H1 (cell line): Measurements from ENCODE around the gene PDZRN3. TPM values are rescaled to one million over a fixed set of nuclear protein-coding genes. Genes with fewer than 3 reads are reported as not detected.

ENCODE experiments used
- CTCF ChIA-PET: fragments of 300-600 bp; sonication (Branson Sonifier 250); formaldehyde crosslinking; loops from one replicate; lab custom pipeline; 2021; ENCODE audit not compliant: partially characterized antibody; lab: Charles Lee
- POLR2A ChIA-PET: fragments of 300-600 bp; sonication (Branson Sonifier 250); formaldehyde crosslinking; loops from one replicate; lab custom pipeline; 2021; ENCODE audit warnings: inconsistent platforms; ENCODE audit not compliant: partially characterized antibody; lab: Charles Lee
- DNase-seq, 2 experiments: peaks; one replicate each; pipeline versions ENCODE4 v3.0.0 to v3.0.0-alpha.2; 2010 to 2022; ENCODE audit warnings: low spot score in 2 of 2, low read depth in 1 of 2, mixed read lengths in 1 of 2
- FAIRE-seq: peaks from 2 replicates; lab custom pipeline; 2011; peaks lifted over from hg19 to GRCh38; lab: Jason Lieb, UNC
- H2AFZ ChIP-seq: 2 replicates; pipeline ENCODE4 v1.8.1; 2012; ENCODE audit warnings: low read length, inconsistent platforms
- H2AK5ac ChIP-seq: 2 replicates; pipeline ENCODE4 v1.6.1; 2013; ENCODE audit warnings: low read depth, low read length
- H2BK120ac ChIP-seq: replicated peaks from 2 replicates; pipeline ENCODE3; 2013; ENCODE audit warnings: low read depth, low read length, inconsistent platforms
- H2BK12ac ChIP-seq: 2 replicates; pipeline ENCODE4 v1.6.1; 2013; ENCODE audit warnings: low read depth, low read length
- H2BK15ac ChIP-seq: 2 replicates; pipeline ENCODE4 v1.6.1; 2013; ENCODE audit warnings: low read length
- H2BK20ac ChIP-seq: 2 replicates; pipeline ENCODE4 v1.6.1; 2013; ENCODE audit warnings: low read length
- H2BK5ac ChIP-seq: 2 replicates; pipeline ENCODE4 v1.6.1; 2013; ENCODE audit warnings: low read depth, low read length
- H3K14ac ChIP-seq: 2 replicates; pipeline ENCODE4 v1.6.1; 2013; ENCODE audit warnings: inconsistent platforms; ENCODE audit not compliant: insufficient read length
- H3K18ac ChIP-seq: 2 replicates; pipeline ENCODE4 v1.6.1; 2013; ENCODE audit warnings: low read length; ENCODE audit errors: extremely low read depth
- H3K23ac ChIP-seq: 2 replicates; pipeline ENCODE4 v1.6.1; 2013; ENCODE audit warnings: inconsistent platforms; ENCODE audit not compliant: insufficient read length
- H3K23me2 ChIP-seq: 2 replicates; pipeline ENCODE4 v1.6.1; 2013; ENCODE audit warnings: low read depth, low read length
- H3K27ac ChIP-seq: 2 replicates; pipeline ENCODE4 v1.6.1; 2011; ENCODE audit warnings: low read depth, low read length, inconsistent platforms
- H3K27me3 ChIP-seq, 4 experiments: replicated peaks in 1 of 4; 1 replicate in 1 of 4; 2 replicates in 3 of 4; pipeline versions ENCODE4 v1.6.1 to v1.8.1; 2011 to 2013; ENCODE audit warnings: low read length in 3 of 4, mild to moderate bottlenecking in 3 of 4, inconsistent platforms in 2 of 4, mixed read lengths in 2 of 4, moderate library complexity in 1 of 4; ENCODE audit not compliant: control insufficient read depth in 3 of 4, insufficient read depth in 3 of 4; ENCODE audit errors: extremely low read depth in 1 of 4
- H3K36me3 ChIP-seq, 4 experiments: 2 replicates each; pipeline versions ENCODE4 v1.6.1 to v1.8.1; 2011 to 2013; ENCODE audit warnings: mild to moderate bottlenecking in 4 of 4, low read length in 3 of 4, moderate library complexity in 2 of 4, control low read depth in 1 of 4, inconsistent platforms in 1 of 4; ENCODE audit not compliant: insufficient read depth in 4 of 4, control insufficient read depth in 2 of 4
- H3K4ac ChIP-seq: replicated peaks from 2 replicates; pipeline ENCODE3; 2013; ENCODE audit warnings: low read length, low read depth, mixed read lengths, inconsistent platforms; ENCODE audit not compliant: insufficient read length
- H3K4me1 ChIP-seq, 4 experiments: replicated peaks in 1 of 4; 1 replicate in 1 of 4; 2 replicates in 3 of 4; pipeline versions ENCODE4 v1.6.1 to v1.8.1; 2011 to 2013; ENCODE audit warnings: low read length in 3 of 4, inconsistent platforms in 2 of 4, mixed read lengths in 1 of 4; ENCODE audit not compliant: insufficient read depth in 4 of 4, control insufficient read depth in 3 of 4
- H3K4me2 ChIP-seq, 2 experiments: 2 replicates each; pipeline versions ENCODE4 v1.6.1 to v1.8.1; 2011 to 2013; ENCODE audit warnings: low read depth in 2 of 2, low read length in 2 of 2, control low read depth in 1 of 2, inconsistent platforms in 1 of 2, mild to moderate bottlenecking in 1 of 2; ENCODE audit not compliant: insufficient read depth in 1 of 2
- H3K4me3 ChIP-seq, 4 experiments: fragments of 200-600, 300-600 bp in 1 of 4; sonication (generic), shearing (Covaris generic), sonication (Bioruptor Twin) in 1 of 4; 2 replicates each; pipeline versions ENCODE4 v1.5.1 to v1.8.1; 2011 to 2016; ENCODE audit warnings: low read length in 4 of 4, low read depth in 3 of 4, control low read depth in 2 of 4, inconsistent platforms in 2 of 4, mild to moderate bottlenecking in 2 of 4, mixed read lengths in 1 of 4, moderate library complexity in 1 of 4; ENCODE audit not compliant: insufficient read depth in 2 of 4; ENCODE audit errors: extremely low read depth in 1 of 4
- H3K56ac ChIP-seq: replicated peaks from 2 replicates; pipeline ENCODE3; 2013; ENCODE audit warnings: low read depth, mild to moderate bottlenecking, mixed read lengths, low read length, inconsistent platforms; ENCODE audit not compliant: insufficient read length
- H3K79me1 ChIP-seq: 2 replicates; pipeline ENCODE4 v1.6.1; 2013; ENCODE audit warnings: low read depth, low read length, control low read depth
- H3K79me2 ChIP-seq, 2 experiments: 2 replicates each; pipeline versions ENCODE4 v1.6.1 to v1.8.1; 2012 to 2013; ENCODE audit warnings: low read length in 2 of 2, mild to moderate bottlenecking in 2 of 2, inconsistent platforms in 1 of 2; ENCODE audit not compliant: insufficient read depth in 2 of 2, control insufficient read depth in 1 of 2
- H3K9ac ChIP-seq, 4 experiments: replicated peaks in 1 of 4; 1 replicate in 1 of 4; 2 replicates in 3 of 4; pipeline versions ENCODE4 v1.6.1 to v1.8.1; 2011 to 2013; ENCODE audit warnings: low read depth in 3 of 4, low read length in 3 of 4, control low read depth in 2 of 4, mild to moderate bottlenecking in 2 of 4, moderate library complexity in 2 of 4, inconsistent platforms in 1 of 4; ENCODE audit errors: extremely low read depth in 1 of 4
- H3K9me3 ChIP-seq, 2 experiments: 2 replicates each; pipeline versions ENCODE4 v1.6.1 to v1.8.1; 2012 to 2013; ENCODE audit warnings: mild to moderate bottlenecking in 2 of 2, moderate library complexity in 2 of 2, control low read depth in 1 of 2, inconsistent platforms in 1 of 2, low read depth in 1 of 2, low read length in 1 of 2, mixed read lengths in 1 of 2; ENCODE audit not compliant: insufficient read depth in 2 of 2
- H4K20me1 ChIP-seq, 2 experiments: replicated peaks in 1 of 2; 2 replicates each; pipeline versions ENCODE3 to v1.8.1; 2011 to 2013; ENCODE audit warnings: inconsistent platforms in 2 of 2, low read length in 2 of 2, mild to moderate bottlenecking in 1 of 2; ENCODE audit not compliant: insufficient read depth in 2 of 2, control insufficient read depth in 1 of 2
- H4K5ac ChIP-seq: 2 replicates; pipeline ENCODE4 v1.6.1; 2013; ENCODE audit warnings: low read length, low read depth, mixed read lengths, inconsistent platforms; ENCODE audit not compliant: insufficient read length
- H4K8ac ChIP-seq: 2 replicates; pipeline ENCODE4 v1.8.0; 2013; ENCODE audit warnings: mild to moderate bottlenecking, moderate library complexity, low read length, inconsistent platforms; ENCODE audit not compliant: insufficient read depth; ENCODE audit errors: extremely low read depth
- H4K91ac ChIP-seq: replicated peaks from 2 replicates; pipeline ENCODE3; 2013; ENCODE audit warnings: low read length, mixed read lengths, inconsistent platforms; ENCODE audit not compliant: insufficient read length
- CHD2 ChIP-seq: IDR thresholded peaks from 2 replicates; pipeline ENCODE4 v1.6.1; 2012; ENCODE audit warnings: low read length, improper control_type of control experiment
- CREB1 ChIP-seq: IDR thresholded peaks from 2 replicates; pipeline ENCODE4 v1.6.1; 2012; ENCODE audit warnings: inconsistent platforms
- CTBP2 ChIP-seq: IDR thresholded peaks from 2 replicates; pipeline ENCODE4 v1.7.0; 2011; ENCODE audit warnings: borderline replicate concordance, mild to moderate bottlenecking, moderate library complexity, mixed read lengths, low read length; ENCODE audit not compliant: insufficient read depth, insufficient read length
- EGR1 ChIP-seq: IDR thresholded peaks from 2 replicates; pipeline ENCODE4 v1.6.1; 2011; ENCODE audit warnings: low read depth, low read length, borderline replicate concordance
- POLR2A ChIP-seq, 2 experiments: IDR thresholded peaks; 1 replicate in 1 of 2; 2 replicates in 1 of 2; pipeline ENCODE4 v1.6.1; 2011; ENCODE audit warnings: low read depth in 2 of 2, low read length in 2 of 2, mild to moderate bottlenecking in 2 of 2; ENCODE audit errors: control extremely low read depth in 1 of 2
- RFX5 ChIP-seq: IDR thresholded peaks from 2 replicates; pipeline ENCODE4 v1.6.1; 2011; ENCODE audit warnings: low read depth, low read length, improper control_type of control experiment, borderline replicate concordance
- YY1 ChIP-seq: IDR thresholded peaks from 2 replicates; pipeline ENCODE4 v1.6.1; 2011; ENCODE audit warnings: low read depth, mild to moderate bottlenecking, low read length
- WGBS, 2 experiments: shearing (Covaris generic) in 1 of 2; methylation state at CpG; one replicate each; pipeline versions ENCODE4 v1.1.6 to v1.1.7; 2013 to 2015; ENCODE audit warnings: low lambda C conversion rate in 2 of 2, mixed read lengths in 2 of 2, inconsistent platforms in 1 of 2, low coverage in 1 of 2, missing lambda C conversion rate in 1 of 2; ENCODE audit not compliant: insufficient replicate concordance in 2 of 2, insufficient coverage in 1 of 2, insufficient read length in 1 of 2; ENCODE audit errors: extremely low coverage in 1 of 2, missing lambda C conversion rate in 1 of 2; 5-methylcytosine and 5-hydroxymethylcytosine counted together
- polyA plus RNA-seq, 7 experiments: library from polyadenylated mRNA; depleted of rRNA in 3 of 7; stranded (reverse) in 5 of 7; unstranded in 2 of 7; fragments of >200 nt in 5 of 7; fragments of 200-250 nt in 2 of 7; gene quantifications; 1 replicate in 5 of 7; 2 replicates in 1 of 7; 4 replicates in 1 of 7; pipeline versions ENCODE4 v1.2.1 to v1.2.3, GENCODE V29; 2011 to 2013; ENCODE audit warnings: missing spikeins in 2 of 7, mixed read lengths in 2 of 7
- total RNA-seq: library from RNA; stranded (reverse); fragmentation: NEBNext Ultra II Directional; extraction: Animal tissue kit (Norgen Biotek cat#: 25700); gene quantifications from 2 replicates; pipeline ENCODE4 v1.2.1, GENCODE V29; 2021

PDZRN3 gene
- total and polyA plus RNA-seq, 2 of the 8 experiments (the other 6 are each of a cell fraction or from before 2014, with no cell fraction given): 4.2 to 20.5 TPM

DNA sequence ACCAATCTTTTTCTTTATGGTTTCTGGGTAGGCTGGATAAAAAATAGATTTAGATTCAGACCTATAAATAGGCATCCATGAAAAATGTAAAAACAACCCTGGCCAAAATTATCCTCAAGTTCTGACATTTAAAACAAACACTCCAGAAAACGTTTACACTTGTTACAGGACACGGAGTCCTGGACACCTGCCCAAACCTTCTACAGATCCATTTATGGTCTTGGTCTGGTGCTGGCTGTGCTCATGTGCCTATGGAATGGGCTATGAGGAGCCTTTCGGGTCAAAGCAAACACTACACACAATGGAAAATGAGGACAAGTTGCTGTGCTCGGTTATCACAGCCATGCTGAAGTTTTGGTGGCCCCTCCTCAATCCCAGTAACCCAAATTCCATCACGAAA is 108.1 kb downstream of the PDZRN3 start:
- Histone ChIP-seq H3K27ac (no peak overlapping the region), H3K23me2 (no peaks in the 10 kb centered on the region), H3K4me1 (peaks cover 0 to 5% (median 3%) of the 10 kb centered on the region in 4 experiments; a peak in 6 of 7 replicates), H2AK5ac (no peak overlapping the region), H2BK5ac (no peak overlapping the region), H3K79me1 (no peaks in the 10 kb centered on the region; the same call in 1 of the 2 replicates), H3K79me2 (peaks cover 0 to 2% of the 10 kb centered on the region in 2 experiments; a peak in 1 of 4 replicates), H3K27me3 (peaks cover 0 to 9% (median 0%) of the 10 kb centered on the region in 4 experiments; a peak in 4 of 7 replicates), H4K8ac (no peak overlapping the region), H3K4me2 (no peak overlapping the region), H3K18ac (no peak overlapping the region), H3K14ac (no peak overlapping the region), H2BK15ac (no peak overlapping the region), H3K4ac (no peak overlapping the region), H3K9me3 (no peaks in the 10 kb centered on the region), H4K5ac (no peak overlapping the region), H4K20me1 (peaks cover 0 to 4% of the 10 kb centered on the region in 2 experiments), H3K23ac (no peak overlapping the region), H2AFZ (no peak overlapping the region), H3K4me3 (no peak overlapping the region), H3K36me3 (no peaks in the 10 kb centered on the region), H3K56ac (no peak overlapping the region), H2BK20ac (no peak overlapping the region), H2BK12ac (no peak overlapping the region), H4K91ac (no peak overlapping the region), H2BK120ac (no peak overlapping the region), H3K9ac (no peak overlapping the region)
- WGBS, 2 experiments: 91% methylated on average over 5 of the region's 5 CpGs; no CpG with 5 or more reads in 1 of the 2 experiments
- CTCF ChIA-PET: interaction anchor here (0.6 kb wide), 1 partner anchor 196 kb away, joined by 3 read pairs; no protein-coding TSS in a partner anchor
- POLR2A ChIA-PET: no interaction called here
- no peak for DNase-seq
- TF ChIP-seq YY1 (no peak), EGR1 (no peak), RFX5 (no peak), CTBP2 (no peak), POLR2A (IDR thresholded peaks at IDR 0.05; ENCODE audit: control extremely low read depth in 1 of 2, low read depth in 2 of 2, low read length in 2 of 2) (no peak), CHD2 (no peak), CREB1 (no peak)
- FAIRE-seq: no peak
